Measurements from ENCODE around the gene CD40.

CD40 gene

DNA sequence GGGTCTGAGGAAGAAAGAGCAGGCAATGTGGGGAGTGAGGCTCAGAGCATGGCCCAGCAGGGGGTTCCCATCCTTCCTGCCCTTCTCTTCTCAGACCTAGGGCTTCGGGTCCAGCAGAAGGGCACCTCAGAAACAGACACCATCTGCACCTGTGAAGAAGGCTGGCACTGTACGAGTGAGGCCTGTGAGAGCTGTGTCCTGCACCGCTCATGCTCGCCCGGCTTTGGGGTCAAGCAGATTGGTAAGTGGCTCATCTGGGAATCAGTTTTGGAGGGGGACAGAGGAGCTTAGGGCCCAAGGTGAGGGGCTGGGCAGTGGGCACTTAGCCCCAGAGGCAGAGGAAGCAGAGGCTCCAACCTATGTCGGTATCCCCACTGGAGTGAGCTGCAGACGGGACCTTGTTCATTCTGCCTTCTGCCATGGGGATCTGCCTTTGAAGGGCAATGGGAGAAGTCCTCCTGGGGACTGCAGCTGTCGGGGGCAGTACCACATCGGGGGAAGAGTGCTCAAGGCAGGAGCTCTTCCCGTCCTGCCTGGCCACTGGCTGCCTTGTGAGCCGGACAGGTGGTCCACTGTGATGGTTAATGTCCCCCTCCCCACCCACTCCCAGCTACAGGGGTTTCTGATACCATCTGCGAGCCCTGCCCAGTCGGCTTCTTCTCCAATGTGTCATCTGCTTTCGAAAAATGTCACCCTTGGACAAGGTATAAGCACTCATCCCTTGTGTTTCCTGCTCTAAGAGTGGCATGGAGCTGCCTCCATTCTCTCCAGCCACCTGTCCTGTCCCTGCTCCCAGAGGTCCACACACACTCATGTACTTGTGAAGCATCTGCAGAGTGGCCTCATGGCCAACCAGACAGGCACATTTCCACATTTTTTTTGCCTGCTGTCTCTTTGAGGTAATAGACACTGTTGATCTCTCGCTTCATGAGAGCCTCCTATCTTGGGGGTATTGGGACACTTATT, 4.7 kb downstream of the CD40 start:
- no peak for DNase-seq (ENCODE audit: low read depth in 2 of 2)

DNA sequence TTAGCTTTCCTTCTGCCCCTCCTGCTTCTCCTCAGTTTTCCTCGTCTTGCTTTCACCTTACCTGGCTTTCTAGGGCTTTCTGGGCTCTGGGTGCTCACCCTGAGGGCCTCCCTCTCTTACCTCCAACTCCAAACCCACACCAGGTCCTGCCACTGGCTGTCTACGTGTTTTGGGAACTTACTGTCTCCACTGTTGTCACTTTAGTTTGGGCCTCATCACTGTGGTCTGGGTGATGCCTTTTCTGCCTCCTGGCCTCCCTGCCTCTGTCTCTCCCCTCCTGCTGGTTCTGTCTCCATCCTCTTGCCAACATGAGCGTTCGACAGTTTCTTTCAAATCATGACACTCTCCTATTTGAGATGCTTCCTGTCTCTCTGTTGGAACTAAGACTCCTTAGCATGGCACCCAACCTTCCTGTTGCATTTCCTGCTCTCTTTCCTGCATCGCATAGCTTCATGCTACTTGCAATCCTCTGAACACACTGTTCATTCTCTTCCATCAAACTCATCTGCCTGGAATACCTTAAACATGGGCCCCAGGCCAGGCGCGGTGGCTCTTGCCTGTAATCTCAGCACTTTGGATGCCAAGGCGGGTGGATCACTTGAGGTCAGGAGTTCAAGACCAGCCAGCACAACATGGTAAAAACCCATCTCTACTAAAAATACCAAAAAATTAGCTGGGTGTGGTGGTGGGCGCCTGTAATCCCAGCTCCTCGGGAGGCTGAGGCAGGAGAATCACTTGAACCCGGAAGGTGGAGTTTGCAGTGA, 5.5 kb downstream of the CD40 start:
- DNase-seq (ENCODE audit: low read depth in 2 of 2): no peak

DNA sequence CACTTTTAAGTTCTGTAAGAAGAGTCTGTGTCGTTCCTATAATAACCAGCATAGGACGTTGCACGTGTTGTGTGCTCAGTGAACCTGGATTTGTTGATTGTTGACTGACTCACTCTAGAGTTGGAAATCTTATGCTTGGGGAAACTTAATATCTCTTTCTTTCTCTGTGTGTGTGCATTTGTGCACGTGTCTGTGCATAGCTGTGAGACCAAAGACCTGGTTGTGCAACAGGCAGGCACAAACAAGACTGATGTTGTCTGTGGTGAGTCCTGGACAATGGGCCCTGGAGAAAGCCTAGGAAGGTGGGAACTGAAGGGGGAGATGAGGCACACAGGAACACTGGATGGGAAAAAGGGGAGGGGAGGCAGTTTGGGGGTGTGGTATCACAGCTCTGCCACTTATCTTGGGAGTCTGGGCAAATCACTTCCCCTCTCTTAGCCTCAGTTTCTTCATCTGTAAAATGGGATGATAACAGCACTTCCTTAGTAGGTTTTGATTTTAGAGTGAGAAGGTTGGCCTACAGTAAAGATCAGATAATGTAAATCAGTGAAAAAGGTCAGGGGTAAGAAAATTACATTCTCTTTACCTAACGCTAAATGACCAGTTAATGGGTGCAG, 8.4 kb downstream of the CD40 start:
- DNase-seq (ENCODE audit: low read depth in 2 of 2): no peak

DNA sequence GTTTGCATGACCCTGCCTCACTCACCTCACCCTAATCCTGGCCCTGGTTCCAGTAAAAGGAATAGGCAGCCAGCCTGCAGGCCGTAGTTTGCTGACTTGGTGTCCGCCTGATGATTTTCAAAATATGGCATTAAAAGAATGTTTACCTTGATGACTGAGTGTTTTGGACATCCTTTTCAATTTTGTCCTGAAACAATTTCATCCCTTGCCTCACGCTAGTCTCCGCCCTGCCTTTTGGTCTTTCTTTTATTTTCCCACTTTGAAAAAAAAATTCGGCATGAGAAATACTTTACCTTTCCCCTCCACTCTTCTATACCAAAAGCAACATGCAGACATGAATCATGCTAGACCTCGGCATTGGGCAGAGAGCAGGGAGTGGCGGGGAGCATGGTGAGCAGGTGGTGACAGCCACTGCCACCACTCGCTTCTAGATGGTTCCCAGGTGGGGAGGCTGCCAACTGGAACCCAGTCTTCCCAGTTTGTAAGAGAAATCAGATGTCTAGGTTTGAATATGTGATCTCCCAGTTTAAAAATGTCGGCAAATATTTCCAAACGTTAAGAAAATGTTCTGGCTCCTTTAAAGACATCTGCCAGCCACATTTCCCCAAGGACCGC, 9.4 kb downstream of the CD40 start:
- DNase-seq (ENCODE audit: low read depth in 2 of 2): no peak

- DNase-seq (ENCODE audit: low read depth in 2 of 2): no peak
Measured at GRCh38 chr20:46128310-46129151, 10.4 kb downstream of the CD40 start.

DNA sequence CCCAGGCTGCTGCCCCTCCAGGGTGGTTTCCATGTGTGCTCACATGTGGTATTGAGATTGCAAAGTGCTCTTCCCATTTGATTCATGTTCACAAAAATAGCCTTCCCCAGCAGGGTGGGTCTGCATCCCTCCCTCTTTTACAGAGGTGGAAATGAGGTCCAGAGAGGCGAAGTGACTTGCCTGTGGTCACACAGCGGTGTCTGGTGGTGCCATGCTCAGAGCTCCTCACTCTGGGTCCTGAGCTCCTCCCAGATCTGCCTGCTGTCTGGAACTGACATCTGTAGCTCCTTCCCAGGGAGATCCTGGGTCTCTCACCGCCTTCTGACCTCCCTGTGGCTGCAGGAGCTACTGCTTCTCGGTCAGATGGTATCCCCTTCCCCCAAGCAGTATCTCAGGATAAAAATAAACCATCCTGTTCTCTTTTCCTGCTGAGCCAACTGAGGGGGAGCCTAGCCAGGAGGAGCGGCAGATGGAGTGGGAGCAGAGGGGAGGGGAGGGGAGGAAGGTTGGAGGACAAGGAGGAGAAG, 11.9 kb downstream of the CD40 start:
- DNase-seq (ENCODE audit: low read depth in 2 of 2): no peak

- no peak for DNase-seq (ENCODE audit: low read depth in 2 of 2)
Measured at GRCh38 chr20:46130534-46130933, 12.4 kb downstream of the CD40 start.

DNA sequence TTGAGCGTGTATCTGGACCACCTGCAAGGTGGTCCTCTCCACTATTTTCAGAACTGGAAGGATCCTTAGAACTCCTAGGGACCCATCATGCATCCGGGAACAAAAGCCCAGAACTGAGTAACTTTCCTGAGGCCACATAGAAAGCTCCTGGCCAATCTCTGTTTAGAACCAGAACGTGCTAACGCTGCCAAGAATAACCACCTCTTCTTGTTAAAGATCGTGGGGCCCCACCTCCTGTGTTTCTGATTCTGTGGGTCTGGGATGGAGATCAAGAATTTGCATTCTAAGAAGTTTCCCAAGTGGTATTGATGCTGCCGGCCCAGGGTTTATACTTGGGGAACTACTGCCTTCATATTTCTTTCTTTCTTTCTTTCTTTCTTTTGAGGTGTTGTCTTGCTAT, 13.3 kb downstream of the CD40 start:
- no peak for DNase-seq (ENCODE audit: low read depth in 2 of 2)

DNA sequence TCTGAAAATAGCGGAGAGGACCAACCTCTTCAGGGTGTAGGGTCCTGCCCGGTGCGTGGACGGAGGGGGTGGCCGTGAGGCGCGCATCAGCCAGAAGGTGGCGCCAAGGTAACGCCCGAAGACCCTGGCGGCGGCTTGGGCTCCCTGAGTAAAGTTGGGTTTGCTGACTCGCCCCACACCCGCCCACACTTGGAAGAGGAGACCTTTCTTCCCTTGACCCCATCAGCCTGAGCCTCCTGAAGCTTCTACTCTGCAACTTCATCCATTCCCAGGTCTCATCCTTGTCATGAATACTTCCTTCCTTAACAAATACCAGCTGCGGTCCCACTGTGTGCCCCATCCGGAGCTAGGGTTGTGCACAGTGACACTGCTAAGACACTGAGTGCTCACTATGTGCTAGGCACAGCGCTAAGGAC, 14.6 kb downstream of the CD40 start:
- DNase-seq (ENCODE audit: low read depth in 2 of 2): peak; percentile 49 to 60

- DNase-seq (ENCODE audit: low read depth in 2 of 2): no peak
Measured at GRCh38 chr20:46133886-46134654, 16.0 kb downstream of the CD40 start.

DNA sequence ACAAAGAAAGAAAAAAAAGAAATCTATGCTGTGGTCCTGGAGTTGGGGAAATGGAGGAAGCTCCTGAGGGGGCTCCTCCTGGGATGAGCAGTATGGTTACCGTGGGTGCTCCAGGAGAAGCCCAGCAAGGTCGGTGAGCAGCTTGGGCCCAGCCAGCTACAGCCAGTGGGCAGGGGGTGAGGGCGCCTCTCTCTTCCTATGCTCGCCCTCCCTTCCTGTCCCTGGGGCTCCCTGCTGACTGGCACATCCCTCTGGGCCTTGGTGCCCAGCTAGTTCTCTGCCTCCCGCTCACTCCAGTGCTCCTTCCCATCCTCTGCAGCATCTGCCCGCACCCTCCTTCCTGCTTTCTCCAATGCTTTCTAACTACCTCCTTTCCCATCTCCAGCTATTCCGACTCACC, 16.6 kb downstream of the CD40 start:
- DNase-seq (ENCODE audit: low read depth in 2 of 2): no peak

- no peak for DNase-seq (ENCODE audit: low read depth in 2 of 2)
Measured at GRCh38 chr20:46135856-46136633, 17.9 kb downstream of the CD40 start.

GRCh38 chr20:46137816-46138215, 19.7 kb downstream of the CD40 start:
- no peak for DNase-seq (ENCODE audit: low read depth in 2 of 2)

DNA sequence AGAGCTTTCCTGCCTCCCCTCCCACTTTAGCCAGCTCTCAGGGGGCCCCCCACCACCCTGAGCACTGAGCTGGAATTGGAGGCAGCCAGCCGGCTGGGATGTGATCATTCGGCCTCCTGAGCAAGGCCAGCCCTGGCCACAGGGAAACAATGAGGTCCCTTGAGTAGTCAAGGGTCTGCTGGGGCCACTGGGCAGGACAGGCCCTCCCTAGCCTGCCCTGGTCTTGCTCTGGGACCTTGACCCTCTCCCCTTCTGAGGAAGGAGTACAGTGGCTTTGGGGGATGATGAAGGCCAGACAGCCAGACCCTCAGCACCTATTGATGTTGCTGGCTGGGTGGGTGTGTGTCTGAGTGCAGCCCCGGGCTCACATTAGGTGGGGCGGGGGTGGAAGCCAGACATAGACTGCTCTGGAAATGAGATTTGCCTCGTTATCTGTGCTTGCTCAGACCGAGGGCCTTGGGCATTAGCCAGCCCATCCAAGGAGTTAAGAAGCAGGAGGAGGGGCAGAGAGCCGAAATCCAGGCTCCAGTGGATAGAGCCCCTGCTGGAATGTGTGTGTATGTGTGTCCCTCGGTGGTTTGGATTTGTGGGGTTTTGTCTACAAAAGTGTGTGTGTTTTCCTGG, 21.3 kb downstream of the CD40 start:
- no peak for DNase-seq (ENCODE audit: low read depth in 2 of 2)

DNA sequence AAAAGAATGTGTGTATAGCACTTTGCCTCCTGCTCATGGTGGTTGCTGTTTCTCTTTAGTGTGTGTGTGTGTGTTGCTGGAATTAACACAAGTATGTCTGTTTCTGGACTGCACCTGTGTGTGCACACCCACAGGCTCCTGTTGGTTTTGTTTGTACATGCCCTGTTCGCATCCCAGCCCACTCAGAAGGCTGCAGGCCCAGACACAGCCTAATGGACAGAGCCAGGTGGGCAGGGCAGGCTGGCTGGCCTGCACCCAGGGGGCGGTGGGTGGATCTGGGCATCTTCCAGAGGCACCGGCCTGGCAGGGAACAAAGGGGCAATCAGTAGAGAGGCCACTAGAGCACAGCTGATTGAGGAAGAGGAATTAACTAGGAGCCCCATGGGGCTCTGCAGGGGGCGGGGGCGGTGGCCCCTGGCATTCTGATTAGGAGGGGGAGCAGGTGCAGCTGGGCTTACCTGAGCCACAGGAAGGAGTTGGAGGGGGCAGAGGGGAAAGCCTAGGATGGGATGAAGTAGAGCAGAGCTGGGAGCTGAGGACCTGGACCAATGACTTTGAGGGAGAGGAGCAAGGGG, 21.9 kb downstream of the CD40 start:
- DNase-seq (ENCODE audit: low read depth in 2 of 2): no peak

DNA sequence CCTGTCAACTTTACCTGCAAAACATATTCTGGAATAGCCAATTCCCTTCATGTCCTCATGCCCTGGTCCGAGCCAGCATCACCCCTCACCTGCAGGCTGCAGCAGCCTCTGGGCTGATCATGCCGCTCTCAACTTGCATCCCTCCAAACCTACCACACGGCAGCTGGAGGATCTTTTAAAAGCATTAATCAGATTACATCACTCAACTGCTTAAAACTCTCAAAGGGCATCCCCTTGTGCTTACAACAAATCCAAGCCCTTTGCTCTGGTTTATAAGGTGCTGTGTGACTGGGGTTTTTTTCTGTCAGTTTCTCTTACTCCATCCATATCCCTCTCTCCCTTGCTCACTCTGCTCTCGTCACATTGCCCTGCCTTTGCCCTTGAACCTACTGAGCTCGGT, 24.0 kb downstream of the CD40 start:
- no peak for DNase-seq (ENCODE audit: low read depth in 2 of 2)

- DNase-seq (ENCODE audit: low read depth in 2 of 2): no peak
Measured at GRCh38 chr20:46144432-46145025, 26.4 kb downstream of the CD40 start.

GRCh38 chr20:46145713-46146112, 27.6 kb downstream of the CD40 start:
- DNase-seq (ENCODE audit: low read depth in 2 of 2): no peak
